Measurements from ENCODE around the gene ITSN1. TPM values are rescaled to one million over a fixed set of nuclear protein-coding genes. Genes with fewer than 3 reads are reported as not detected.
"Not testable (repeated sequence)": the region's sequence is repeated elsewhere in the genome, so short reads cannot be mapped to it uniquely, and the experiment has no call there.

The ITSN1 gene
- total RNA-seq, 1 donor from 2014 or later = 68.2 TPM

GRCh38 chr21:33708874-33709273 is 66.6 kb downstream of the ITSN1 start:
- no peak for DNase-seq (ENCODE audit: low spot score)
- H3K9me3 Mint-ChIP-seq (ENCODE audit: unreplicated experiment) = no peaks in the 10 kb centered on the region
- TF ChIP-seq CTCF (IDR thresholded peaks at IDR 0.05; ENCODE audit: unreplicated experiment) = no peak
- H3K4me3 Mint-ChIP-seq (ENCODE audit: unreplicated experiment) = no peak overlapping the region
- peaks cover 8% of the 10 kb centered on the region for H3K36me3 Mint-ChIP-seq (ENCODE audit: low read depth, unreplicated experiment)
- H3K4me1 Mint-ChIP-seq (ENCODE audit: unreplicated experiment) = peaks cover 12% of the 10 kb centered on the region
- no peak overlapping the region for H3K27ac Mint-ChIP-seq (ENCODE audit: unreplicated experiment)
- H3K27me3 Mint-ChIP-seq (ENCODE audit: unreplicated experiment) = no peaks in the 10 kb centered on the region

- Mint-ChIP-seq H3K4me1 (ENCODE audit: unreplicated experiment) (peaks cover 5% of the 10 kb centered on the region), H3K36me3 (ENCODE audit: low read depth, unreplicated experiment) (peaks cover 17% of the 10 kb centered on the region), H3K27me3 (ENCODE audit: unreplicated experiment) (no peaks in the 10 kb centered on the region), H3K27ac (ENCODE audit: unreplicated experiment) (no peak overlapping the region), H3K9me3 (ENCODE audit: unreplicated experiment) (no peaks in the 10 kb centered on the region), H3K4me3 (ENCODE audit: unreplicated experiment) (no peak overlapping the region)
- no peak for DNase-seq (ENCODE audit: low spot score)
- no peak for TF ChIP-seq CTCF (IDR thresholded peaks at IDR 0.05; ENCODE audit: unreplicated experiment)
Observed at GRCh38 chr21:33712022-33712803, 69.9 kb downstream of the ITSN1 start.

GRCh38 chr21:33721081-33721480 is 78.8 kb downstream of the ITSN1 start:
- Mint-ChIP-seq H3K27me3 (ENCODE audit: unreplicated experiment) (peaks cover 1% of the 10 kb centered on the region), H3K9me3 (ENCODE audit: unreplicated experiment) (no peaks in the 10 kb centered on the region), H3K27ac (ENCODE audit: unreplicated experiment) (no peak overlapping the region), H3K4me1 (ENCODE audit: unreplicated experiment) (peaks cover 4% of the 10 kb centered on the region), H3K4me3 (ENCODE audit: unreplicated experiment) (no peak overlapping the region), H3K36me3 (ENCODE audit: low read depth, unreplicated experiment) (peaks cover 21% of the 10 kb centered on the region)
- DNase-seq (ENCODE audit: low spot score) = no peak
- TF ChIP-seq CTCF (IDR thresholded peaks at IDR 0.05; ENCODE audit: unreplicated experiment) = no peak

- H3K27me3 Mint-ChIP-seq (ENCODE audit: unreplicated experiment); DNase-seq (ENCODE audit: low spot score); H3K9me3 Mint-ChIP-seq (ENCODE audit: unreplicated experiment); H3K4me3 Mint-ChIP-seq (ENCODE audit: unreplicated experiment): not testable (repeated sequence)
- Mint-ChIP-seq H3K36me3 (ENCODE audit: low read depth, unreplicated experiment) (peaks cover 11% of the 10 kb centered on the region), H3K4me1 (ENCODE audit: unreplicated experiment) (peaks cover 40% of the 10 kb centered on the region), H3K27ac (ENCODE audit: unreplicated experiment) (peak overlapping the region; percentile 94)
Observed at GRCh38 chr21:33729139-33729538, 86.8 kb downstream of the ITSN1 start.

- peak overlapping the region; percentile 94 for H3K27ac Mint-ChIP-seq (ENCODE audit: unreplicated experiment)
- no peak overlapping the region for H3K4me3 Mint-ChIP-seq (ENCODE audit: unreplicated experiment)
- peaks cover 7% of the 10 kb centered on the region for H3K36me3 Mint-ChIP-seq (ENCODE audit: low read depth, unreplicated experiment)
- TF ChIP-seq CTCF (IDR thresholded peaks at IDR 0.05; ENCODE audit: unreplicated experiment) = no peak
- H3K9me3 Mint-ChIP-seq (ENCODE audit: unreplicated experiment) = no peaks in the 10 kb centered on the region
- peaks cover 40% of the 10 kb centered on the region for H3K4me1 Mint-ChIP-seq (ENCODE audit: unreplicated experiment)
- peaks cover 2% of the 10 kb centered on the region for H3K27me3 Mint-ChIP-seq (ENCODE audit: unreplicated experiment)
- DNase-seq (ENCODE audit: low spot score) = no peak
Observed at GRCh38 chr21:33729641-33730040, 87.3 kb downstream of the ITSN1 start.
